Mammary epithelial cell (primary cell): ENCODE results near the gene S100A10.

Experiments
- EZH2 ChIP-seq: IDR thresholded peaks from 2 replicates; pipeline ENCODE4 v1.6.1; 2012; ENCODE audit warnings: low read length, inconsistent platforms, borderline replicate concordance
- TF ChIP-seq, protein P1 (sequence below), 2 donors: IDR thresholded peaks in 1 of 2; conservative IDR thresholded peaks in 1 of 2; 2 replicates each; pipeline ENCODE4 v1.5.1; 2011 to 2012; ENCODE audit warnings: inconsistent platforms in 2 of 2, low read length in 2 of 2, mild to moderate bottlenecking in 2 of 2, control low read depth in 1 of 2, low read depth in 1 of 2; ENCODE audit not compliant: insufficient read depth in 1 of 2; ENCODE audit errors: extremely low read depth in 1 of 2

DNA sequence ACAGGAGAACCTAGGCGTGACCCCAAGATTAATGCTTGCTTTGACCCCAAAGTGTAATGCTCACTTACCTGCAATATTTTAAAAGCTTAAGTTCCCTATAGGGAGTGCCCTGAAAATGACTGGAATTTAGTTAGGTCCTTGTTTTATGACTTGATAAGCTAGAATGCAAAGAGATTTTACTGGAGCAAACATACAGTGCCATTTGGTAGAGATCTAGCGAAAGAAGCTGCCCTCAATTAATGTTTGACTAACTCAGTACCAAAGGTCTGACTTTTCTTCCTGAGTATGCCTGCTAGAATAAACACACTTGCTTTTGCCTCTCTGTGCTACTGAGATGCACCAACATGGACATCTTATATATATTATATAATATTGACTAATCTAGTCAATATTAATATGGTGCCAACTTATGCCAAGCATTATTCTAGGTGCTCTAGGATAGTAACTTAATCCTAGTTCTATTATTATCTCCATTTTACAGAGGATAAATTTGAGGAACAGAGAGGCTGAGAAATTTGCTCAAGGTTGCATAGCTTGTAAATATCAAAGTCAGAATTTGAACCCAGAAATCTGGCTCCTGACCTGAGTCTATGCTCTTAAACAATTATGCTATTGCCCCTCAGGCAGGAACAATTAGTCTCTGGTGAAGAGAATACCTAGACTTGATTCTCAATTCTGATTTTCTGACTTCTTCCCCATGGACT lies 18.2 kb downstream of the S100A10 start:
- TF ChIP-seq, protein P1, sequence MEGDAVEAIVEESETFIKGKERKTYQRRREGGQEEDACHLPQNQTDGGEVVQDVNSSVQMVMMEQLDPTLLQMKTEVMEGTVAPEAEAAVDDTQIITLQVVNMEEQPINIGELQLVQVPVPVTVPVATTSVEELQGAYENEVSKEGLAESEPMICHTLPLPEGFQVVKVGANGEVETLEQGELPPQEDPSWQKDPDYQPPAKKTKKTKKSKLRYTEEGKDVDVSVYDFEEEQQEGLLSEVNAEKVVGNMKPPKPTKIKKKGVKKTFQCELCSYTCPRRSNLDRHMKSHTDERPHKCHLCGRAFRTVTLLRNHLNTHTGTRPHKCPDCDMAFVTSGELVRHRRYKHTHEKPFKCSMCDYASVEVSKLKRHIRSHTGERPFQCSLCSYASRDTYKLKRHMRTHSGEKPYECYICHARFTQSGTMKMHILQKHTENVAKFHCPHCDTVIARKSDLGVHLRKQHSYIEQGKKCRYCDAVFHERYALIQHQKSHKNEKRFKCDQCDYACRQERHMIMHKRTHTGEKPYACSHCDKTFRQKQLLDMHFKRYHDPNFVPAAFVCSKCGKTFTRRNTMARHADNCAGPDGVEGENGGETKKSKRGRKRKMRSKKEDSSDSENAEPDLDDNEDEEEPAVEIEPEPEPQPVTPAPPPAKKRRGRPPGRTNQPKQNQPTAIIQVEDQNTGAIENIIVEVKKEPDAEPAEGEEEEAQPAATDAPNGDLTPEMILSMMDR (conservative IDR thresholded peaks at IDR 0.05 in 1 of 2, IDR thresholded peaks at IDR 0.05 in 1 of 2; ENCODE audit: extremely low read depth in 1 of 2, insufficient read depth in 1 of 2, low read depth in 1 of 2, low read length in 2 of 2), result no peak
- TF ChIP-seq EZH2, result no peak
